Activated CD8-positive, alpha-beta T cell treated with anti-CD3 and anti-CD28 coated beads for 36 hours (primary cell): Measurements from ENCODE around the gene CD3G. TPM values are rescaled to one million over a fixed set of nuclear protein-coding genes. Genes with fewer than 3 reads are reported as not detected.

Source experiments
- ATAC-seq: fragments of 200-7000 bp; cut with Tn5 transposase; one replicate; pipeline ENCODE4 v1.10.0; 2021; ENCODE audit warnings: mild to moderate bottlenecking, moderate library complexity
- CTCF ChIA-PET: fragments of 350-600 bp; sonication (Branson Sonifier 250); formaldehyde crosslinking; loops from one replicate; lab custom pipeline; 2021; ENCODE audit warnings: antibody characterized with exemption; lab: Charles Lee
- POLR2A ChIA-PET: fragments of 350-600 bp; sonication (Branson Sonifier 250); formaldehyde crosslinking; loops from one replicate; lab custom pipeline; 2021; ENCODE audit warnings: antibody characterized with exemption; lab: Charles Lee
- DNase-seq: peaks from one replicate; pipeline ENCODE4 v3.0.0-alpha.2; 2020
- H3K27ac Mint-ChIP-seq: one replicate; pipeline ENCODE4 v1.8.0; 2021; ENCODE audit warnings: mild to moderate bottlenecking, mixed read lengths
- H3K27me3 Mint-ChIP-seq: one replicate; pipeline ENCODE4 v1.8.0; 2021; ENCODE audit warnings: mixed read lengths
- H3K36me3 Mint-ChIP-seq: one replicate; pipeline ENCODE4 v1.8.0; 2021; ENCODE audit warnings: low read depth, mixed read lengths
- H3K4me1 Mint-ChIP-seq: one replicate; pipeline ENCODE4 v1.8.0; 2021; ENCODE audit warnings: low read depth, mixed read lengths
- H3K4me3 Mint-ChIP-seq: one replicate; pipeline ENCODE4 v1.8.0; 2021; ENCODE audit warnings: mild to moderate bottlenecking, moderate library complexity, mixed read lengths
- H3K9me3 Mint-ChIP-seq: one replicate; pipeline ENCODE4 v1.8.0; 2021; ENCODE audit warnings: mixed read lengths
- intact Hi-C: fragments of 100-400 bp; cut with micrococcal nuclease; formaldehyde crosslinking; loops from one replicate; pipeline ENCODE4 v1.10.0; 2022
- total RNA-seq, 2 experiments: library from RNA; stranded (reverse); gene quantifications; one replicate each; pipeline ENCODE4 v1.2.3, GENCODE V29; 2021
- TF ChIP-seq, protein P1 (sequence below): fragments of 200-600 bp; IDR thresholded peaks from one replicate; pipeline ENCODE4 v1.8.0; 2022; ENCODE audit warnings: antibody characterized with exemption, mild to moderate bottlenecking

Gene CD3G
- total RNA-seq, 2 experiments from 2014 or later = 116 to 118 TPM

DNA sequence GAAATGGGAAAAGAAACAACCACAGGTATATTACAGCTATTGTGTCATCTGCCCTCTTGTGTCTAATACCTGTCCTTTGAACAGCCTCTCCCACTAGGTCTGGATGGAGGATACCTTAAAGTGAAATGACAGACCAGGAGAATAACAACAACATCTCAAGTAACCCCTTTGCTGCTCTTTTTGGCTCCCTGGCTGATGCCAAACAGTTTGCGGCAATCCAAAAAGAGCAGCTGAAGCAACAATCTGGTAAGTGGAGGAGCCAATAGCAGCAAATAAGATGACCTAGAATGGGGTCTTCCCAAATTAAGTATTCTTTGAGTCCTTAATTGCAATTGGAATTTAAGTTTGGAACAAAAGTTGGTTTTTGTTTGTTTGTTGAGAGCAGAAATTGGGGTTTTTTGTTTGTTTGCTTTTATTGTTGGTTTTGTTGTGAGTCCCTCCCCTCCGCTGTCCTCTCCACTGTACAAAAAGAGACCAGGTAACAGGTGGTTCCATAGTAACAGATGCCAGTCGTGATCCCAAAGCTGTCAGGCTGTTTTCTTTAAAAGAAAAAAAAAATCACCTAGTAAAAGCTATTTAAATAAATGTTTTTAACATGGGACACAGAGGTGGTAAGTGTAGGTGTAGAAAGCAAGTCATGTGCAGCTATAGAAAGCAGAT lies 20.9 kb downstream of the CD3G start:
- TF ChIP-seq, protein P1, sequence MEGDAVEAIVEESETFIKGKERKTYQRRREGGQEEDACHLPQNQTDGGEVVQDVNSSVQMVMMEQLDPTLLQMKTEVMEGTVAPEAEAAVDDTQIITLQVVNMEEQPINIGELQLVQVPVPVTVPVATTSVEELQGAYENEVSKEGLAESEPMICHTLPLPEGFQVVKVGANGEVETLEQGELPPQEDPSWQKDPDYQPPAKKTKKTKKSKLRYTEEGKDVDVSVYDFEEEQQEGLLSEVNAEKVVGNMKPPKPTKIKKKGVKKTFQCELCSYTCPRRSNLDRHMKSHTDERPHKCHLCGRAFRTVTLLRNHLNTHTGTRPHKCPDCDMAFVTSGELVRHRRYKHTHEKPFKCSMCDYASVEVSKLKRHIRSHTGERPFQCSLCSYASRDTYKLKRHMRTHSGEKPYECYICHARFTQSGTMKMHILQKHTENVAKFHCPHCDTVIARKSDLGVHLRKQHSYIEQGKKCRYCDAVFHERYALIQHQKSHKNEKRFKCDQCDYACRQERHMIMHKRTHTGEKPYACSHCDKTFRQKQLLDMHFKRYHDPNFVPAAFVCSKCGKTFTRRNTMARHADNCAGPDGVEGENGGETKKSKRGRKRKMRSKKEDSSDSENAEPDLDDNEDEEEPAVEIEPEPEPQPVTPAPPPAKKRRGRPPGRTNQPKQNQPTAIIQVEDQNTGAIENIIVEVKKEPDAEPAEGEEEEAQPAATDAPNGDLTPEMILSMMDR = no peak
- no peak for ATAC-seq
- DNase-seq = no peak
- H3K27ac Mint-ChIP-seq = no peak overlapping the region
- H3K9me3 Mint-ChIP-seq = no peaks in the 10 kb centered on the region
- peaks cover 34% of the 10 kb centered on the region for H3K36me3 Mint-ChIP-seq
- H3K4me1 Mint-ChIP-seq = peaks cover 35% of the 10 kb centered on the region
- ChIA-PET CTCF (interaction anchor here (0.8 to 2.8 kb wide), 13 partner anchors 8 to 230 kb away, joined by 3 to 14 read pairs (median 3); no protein-coding TSS in a partner anchor), POLR2A (interaction anchor here (0.7 to 1.5 kb wide), 3 partner anchors 21 to 150 kb away, joined by 3 to 5 read pairs (median 4); partner anchors contain the start of gene CD3D)
- no peaks in the 10 kb centered on the region for H3K27me3 Mint-ChIP-seq
- no peak overlapping the region for H3K4me3 Mint-ChIP-seq
- intact Hi-C loops = no loop called here

DNA sequence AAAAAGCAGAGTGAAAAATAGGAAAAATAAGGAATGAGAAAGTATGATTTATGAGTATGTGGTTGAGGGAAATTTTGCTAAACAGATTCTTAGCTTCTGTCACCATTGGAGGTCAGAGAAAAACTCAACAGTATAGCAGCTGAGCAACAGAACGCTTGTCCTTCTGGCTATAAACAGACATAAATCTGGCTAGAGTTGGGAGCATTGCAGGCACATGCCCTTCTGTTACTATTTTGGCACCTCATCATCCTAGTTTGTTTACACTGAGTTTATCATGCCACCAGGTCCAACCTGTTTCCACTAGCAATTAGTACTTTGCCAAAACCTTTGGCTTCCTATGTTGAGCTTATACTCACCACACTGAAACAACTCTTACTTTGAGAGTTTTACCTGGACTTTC lies 22.1 kb downstream of the CD3G start:
- Mint-ChIP-seq H3K27ac (no peak overlapping the region), H3K9me3 (no peaks in the 10 kb centered on the region), H3K27me3 (no peaks in the 10 kb centered on the region), H3K4me1 (peaks cover 26% of the 10 kb centered on the region), H3K36me3 (peaks cover 38% of the 10 kb centered on the region), H3K4me3 (no peak overlapping the region)
- ChIA-PET CTCF (interaction anchor here (1.0 to 2.8 kb wide), 5 partner anchors 13 to 228 kb away, joined by 3 to 14 read pairs (median 5); no protein-coding TSS in a partner anchor), POLR2A (no interaction called here)
- TF ChIP-seq, protein P1 = no peak
- ATAC-seq (no peak), DNase-seq (no peak)
- intact Hi-C loops = no loop called here

DNA sequence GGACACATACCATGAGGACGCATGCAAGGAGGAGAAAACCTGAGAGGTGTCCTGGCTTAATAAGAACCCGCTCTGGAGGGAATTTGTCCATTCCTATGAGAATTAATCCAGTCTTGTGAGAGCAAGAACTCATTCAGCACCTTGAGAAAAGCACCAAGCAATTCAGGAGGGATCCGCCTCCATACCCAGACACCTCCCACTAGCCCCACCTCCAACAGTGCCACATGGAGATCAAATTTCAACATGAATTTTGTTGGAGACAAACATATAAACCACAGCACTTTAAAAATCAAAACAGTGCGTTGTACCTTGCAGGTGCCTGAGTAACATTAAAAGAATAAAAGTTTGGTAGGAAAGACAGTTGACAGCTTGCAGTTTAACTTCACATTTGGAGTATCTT lies 26.6 kb downstream of the CD3G start:
- TF ChIP-seq, protein P1 = no peak
- no peak overlapping the region for H3K4me3 Mint-ChIP-seq
- no peaks in the 10 kb centered on the region for H3K27me3 Mint-ChIP-seq
- CTCF ChIA-PET = no interaction called here
- H3K9me3 Mint-ChIP-seq = no peaks in the 10 kb centered on the region
- peaks cover 4% of the 10 kb centered on the region for H3K4me1 Mint-ChIP-seq
- peaks cover 69% of the 10 kb centered on the region for H3K36me3 Mint-ChIP-seq
- ATAC-seq = no peak
- no peak for DNase-seq
- intact Hi-C loops = no loop called here
- POLR2A ChIA-PET = interaction anchor here (1.3 to 1.5 kb wide), 2 partner anchors 11 to 28 kb away, joined by 3 read pairs; no protein-coding TSS in a partner anchor
- no peak overlapping the region for H3K27ac Mint-ChIP-seq

DNA sequence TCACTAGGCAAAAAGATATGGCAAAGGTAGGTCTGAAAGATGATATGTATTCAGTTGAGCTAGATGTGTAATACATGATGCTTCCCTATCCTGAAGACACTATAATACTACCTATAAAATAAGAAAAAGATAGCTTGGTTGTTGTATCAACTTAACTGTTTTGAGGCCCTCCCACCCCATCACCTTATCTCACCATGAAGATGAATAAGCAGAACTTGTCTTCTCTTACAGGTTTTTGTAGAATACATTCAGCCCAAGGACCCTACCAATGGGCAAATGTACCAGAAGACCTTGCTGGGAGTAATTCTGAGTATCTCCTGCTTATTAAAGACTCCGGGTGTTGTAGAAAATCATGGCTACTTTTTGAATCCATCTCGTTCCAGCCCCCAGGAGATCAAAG lies 29.1 kb downstream of the CD3G start:
- Mint-ChIP-seq H3K4me1 (peaks cover 2% of the 10 kb centered on the region), H3K9me3 (no peaks in the 10 kb centered on the region), H3K36me3 (peaks cover 70% of the 10 kb centered on the region), H3K27ac (peak overlapping the region; percentile 25), H3K27me3 (no peaks in the 10 kb centered on the region), H3K4me3 (no peak overlapping the region)
- no peak for DNase-seq
- TF ChIP-seq, protein P1 = no peak
- CTCF ChIA-PET = interaction anchor here (0.8 to 1.3 kb wide), 7 partner anchors 9 to 175 kb away, joined by 3 read pairs; partner anchors contain the start of gene MPZL2
- no peak for ATAC-seq
- POLR2A ChIA-PET = interaction anchor here (1.5 kb wide), 1 partner anchor 9 kb away, joined by 3 read pairs; no protein-coding TSS in a partner anchor
- intact Hi-C loops = no loop called here

DNA sequence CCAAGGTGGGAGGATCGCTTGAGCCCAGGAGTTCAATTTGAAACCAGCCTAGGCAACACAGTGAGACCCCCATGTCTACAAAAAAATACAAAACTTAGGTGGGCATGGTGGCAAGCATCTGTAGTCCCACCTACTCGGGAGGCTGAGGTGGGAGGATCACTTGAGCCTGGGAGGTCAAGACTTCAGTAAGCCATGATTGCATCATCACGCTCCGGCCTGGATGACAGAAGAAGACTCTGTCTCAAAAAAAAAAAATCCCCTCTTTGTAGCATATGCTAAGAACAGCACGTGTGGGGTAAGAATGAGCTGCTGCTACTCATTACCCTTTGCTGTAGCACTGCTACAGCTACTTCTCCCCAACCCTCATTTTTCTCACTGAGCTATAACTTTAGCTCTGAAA lies 29.7 kb downstream of the CD3G start:
- Mint-ChIP-seq H3K36me3 (peaks cover 69% of the 10 kb centered on the region), H3K27me3 (no peaks in the 10 kb centered on the region), H3K9me3 (no peaks in the 10 kb centered on the region), H3K4me1 (peaks cover 2% of the 10 kb centered on the region), H3K27ac (peak overlapping the region; percentile 4), H3K4me3 (no peak overlapping the region)
- no peak for ATAC-seq
- intact Hi-C loops = no loop called here
- DNase-seq = no peak
- TF ChIP-seq, protein P1 = no peak
- CTCF ChIA-PET = interaction anchor here (0.7 to 1.3 kb wide), 3 partner anchors 8 to 78 kb away, joined by 3 read pairs; no protein-coding TSS in a partner anchor
- POLR2A ChIA-PET = interaction anchor here (1.3 to 1.5 kb wide), 2 partner anchors 8 to 116 kb away, joined by 3 read pairs; no protein-coding TSS in a partner anchor
